D721Med (cell line): Measurements from ENCODE around the gene SLC39A11.
"Not testable (repeated sequence)": the region's sequence is repeated elsewhere in the genome, so short reads cannot be mapped to it uniquely, and the experiment has no call there.

Experiments used
- DNase-seq: peaks from one replicate; pipeline ENCODE4 v3.0.0; 2011; ENCODE audit warnings: low spot score; ENCODE audit not compliant: insufficient read length
- FAIRE-seq: peaks from 2 replicates; lab custom pipeline; 2011; peaks lifted over from hg19 to GRCh38; lab: Jason Lieb, UNC
- TF ChIP-seq, protein P1 (sequence below): IDR thresholded peaks from 2 replicates; pipeline ENCODE4 v1.5.1; 2012; ENCODE audit warnings: mild to moderate bottlenecking, control low read depth; ENCODE audit not compliant: insufficient read depth; ENCODE audit errors: missing control alignments

SLC39A11 gene

DNA sequence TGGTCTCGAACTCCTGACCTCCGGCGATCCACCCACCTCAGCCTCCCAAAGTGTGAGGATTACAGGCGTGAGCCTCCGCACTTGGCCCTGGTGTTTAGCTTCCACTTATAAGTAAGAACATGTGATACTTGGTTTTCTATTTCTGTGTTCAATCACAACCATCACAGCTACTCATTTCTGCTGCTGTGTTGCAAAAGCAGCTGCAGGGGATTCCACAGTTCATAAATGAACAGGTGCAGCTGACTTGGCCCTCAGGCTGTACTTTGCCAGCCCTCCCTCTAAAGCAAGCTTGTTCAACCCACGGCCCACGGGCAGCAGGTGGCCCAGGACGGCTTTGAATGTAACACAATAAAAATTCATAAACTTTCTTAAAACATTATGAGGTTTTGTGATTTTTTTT, 79.2 kb downstream of the SLC39A11 start:
- DNase-seq: no peak
- FAIRE-seq: no peak
- TF ChIP-seq, protein P1, sequence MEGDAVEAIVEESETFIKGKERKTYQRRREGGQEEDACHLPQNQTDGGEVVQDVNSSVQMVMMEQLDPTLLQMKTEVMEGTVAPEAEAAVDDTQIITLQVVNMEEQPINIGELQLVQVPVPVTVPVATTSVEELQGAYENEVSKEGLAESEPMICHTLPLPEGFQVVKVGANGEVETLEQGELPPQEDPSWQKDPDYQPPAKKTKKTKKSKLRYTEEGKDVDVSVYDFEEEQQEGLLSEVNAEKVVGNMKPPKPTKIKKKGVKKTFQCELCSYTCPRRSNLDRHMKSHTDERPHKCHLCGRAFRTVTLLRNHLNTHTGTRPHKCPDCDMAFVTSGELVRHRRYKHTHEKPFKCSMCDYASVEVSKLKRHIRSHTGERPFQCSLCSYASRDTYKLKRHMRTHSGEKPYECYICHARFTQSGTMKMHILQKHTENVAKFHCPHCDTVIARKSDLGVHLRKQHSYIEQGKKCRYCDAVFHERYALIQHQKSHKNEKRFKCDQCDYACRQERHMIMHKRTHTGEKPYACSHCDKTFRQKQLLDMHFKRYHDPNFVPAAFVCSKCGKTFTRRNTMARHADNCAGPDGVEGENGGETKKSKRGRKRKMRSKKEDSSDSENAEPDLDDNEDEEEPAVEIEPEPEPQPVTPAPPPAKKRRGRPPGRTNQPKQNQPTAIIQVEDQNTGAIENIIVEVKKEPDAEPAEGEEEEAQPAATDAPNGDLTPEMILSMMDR: no peak

DNA sequence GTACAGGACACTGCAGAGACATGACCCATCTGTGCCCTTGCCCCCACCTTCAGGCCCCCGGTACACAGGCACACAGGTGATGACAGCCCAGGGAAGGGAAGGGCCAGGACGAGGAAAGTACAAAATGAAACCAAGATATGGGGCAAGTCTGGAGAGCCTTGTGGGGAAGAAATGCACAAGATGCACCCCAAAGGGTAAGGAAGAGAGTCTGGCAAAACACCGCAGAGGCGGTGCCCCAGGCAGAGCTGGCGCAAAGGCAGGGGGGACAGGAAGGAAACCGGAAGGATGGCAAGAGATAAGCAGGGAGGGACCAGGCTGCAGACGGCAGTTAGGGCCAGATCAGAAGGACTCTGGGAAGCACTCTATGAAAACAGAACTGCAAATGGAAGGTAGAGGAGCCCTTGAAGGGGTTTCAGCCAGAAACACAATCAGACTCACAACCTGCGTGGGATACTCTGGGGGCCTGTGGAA, 81.4 kb downstream of the SLC39A11 start:
- TF ChIP-seq, protein P1: no peak
- FAIRE-seq: no peak
- DNase-seq: no peak

DNA sequence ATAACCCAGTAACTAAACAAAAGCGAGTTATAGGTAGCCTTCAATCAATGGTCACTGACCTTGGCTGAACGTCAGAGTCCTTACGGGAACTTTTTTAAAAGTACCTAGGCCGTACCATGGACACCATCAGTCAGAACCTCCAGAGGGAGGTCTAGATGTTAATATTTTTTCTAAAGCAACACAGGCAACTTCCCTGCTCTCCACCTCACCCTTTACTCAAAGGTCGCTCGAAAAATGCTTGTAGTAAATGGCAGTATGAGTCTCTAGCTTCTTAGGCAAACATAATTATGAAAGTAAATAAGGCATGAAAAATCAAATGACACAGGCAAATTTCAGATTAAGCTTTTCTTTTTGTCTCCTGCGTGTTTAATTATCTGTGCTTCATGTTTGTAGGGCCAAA, 82.1 kb downstream of the SLC39A11 start:
- TF ChIP-seq, protein P1: no peak
- no peak for DNase-seq
- FAIRE-seq: no peak

DNA sequence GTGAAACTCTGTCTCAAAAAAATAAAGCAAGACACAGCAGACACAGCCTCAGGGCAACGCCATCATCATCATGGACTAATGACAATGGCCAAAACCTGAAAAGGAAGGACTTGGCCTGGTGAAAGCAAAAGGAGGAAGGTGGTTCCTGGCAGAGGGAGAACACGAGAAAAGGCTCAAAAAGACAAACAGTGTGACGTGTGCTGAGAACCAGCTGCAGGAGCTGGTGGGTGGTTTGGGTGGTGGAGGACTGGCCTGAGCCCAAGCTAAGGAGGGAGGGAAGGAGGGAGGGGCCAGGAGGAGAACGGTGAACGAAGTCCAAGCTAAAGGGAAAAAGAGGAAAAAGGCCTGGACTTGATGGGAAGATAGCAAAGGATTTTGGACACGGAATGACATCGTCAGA, 85.1 kb downstream of the SLC39A11 start:
- DNase-seq: no peak
- no peak for FAIRE-seq
- TF ChIP-seq, protein P1: no peak

DNA sequence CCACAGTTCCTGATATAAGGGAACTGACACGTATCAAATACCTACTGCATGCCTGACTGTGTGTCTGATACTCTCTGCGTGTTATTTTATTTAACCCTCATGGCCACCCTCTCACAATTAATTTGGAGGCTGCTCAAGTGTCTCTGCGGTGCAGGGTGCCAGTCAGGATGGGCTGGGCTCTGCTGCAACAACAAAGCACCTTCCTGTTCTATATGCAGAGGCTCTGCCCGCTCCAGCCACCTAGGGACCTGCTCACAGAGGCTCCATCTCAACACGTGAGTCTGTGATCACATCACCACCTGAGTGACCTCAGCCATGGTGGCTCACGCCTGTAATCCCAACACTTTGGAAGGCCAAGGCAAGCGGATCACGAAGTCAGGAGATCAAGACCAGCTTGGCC, 87.1 kb downstream of the SLC39A11 start:
- TF ChIP-seq, protein P1: no peak
- no peak for DNase-seq
- FAIRE-seq: no peak

DNA sequence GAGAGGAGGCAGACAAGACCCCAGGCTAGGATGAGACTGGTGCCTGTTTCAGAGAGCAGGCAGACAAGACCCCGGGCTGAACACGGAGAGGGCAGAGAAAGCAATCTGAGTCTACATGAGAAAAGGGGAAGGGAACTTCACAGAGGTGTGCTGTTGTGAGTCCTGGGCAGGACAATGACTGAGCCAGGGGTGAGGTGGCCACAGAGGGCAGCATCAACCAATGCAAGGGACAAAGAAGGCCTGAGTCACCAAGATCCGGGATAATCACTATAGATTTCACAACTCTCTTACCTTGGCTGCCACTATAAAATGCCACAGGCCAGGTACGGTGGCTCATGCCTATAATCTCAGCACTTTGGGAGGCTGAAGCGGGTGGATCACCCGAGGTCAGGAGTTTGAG, 89.0 kb downstream of the SLC39A11 start:
- FAIRE-seq (no peak), DNase-seq (no peak)
- TF ChIP-seq, protein P1: no peak

DNA sequence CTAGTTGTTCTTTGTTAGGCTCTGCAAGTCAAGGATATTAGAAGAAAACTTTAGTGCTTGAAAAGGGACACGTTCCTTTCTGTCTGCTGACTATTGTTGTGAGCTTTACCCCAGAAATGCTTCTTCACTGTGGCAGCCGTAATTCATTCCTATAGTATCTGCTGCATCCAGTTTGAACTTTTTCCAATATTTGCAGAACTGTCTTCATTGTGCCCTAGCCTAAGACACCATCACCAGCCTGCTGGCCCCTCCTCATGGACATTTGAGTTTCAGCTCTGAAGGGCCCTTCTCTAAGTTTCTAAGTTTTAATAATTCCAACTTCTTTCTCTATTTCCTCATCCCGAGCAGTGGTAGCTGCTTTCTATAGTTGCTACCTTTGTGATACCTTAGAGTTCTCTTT, 91.7 kb downstream of the SLC39A11 start:
- DNase-seq (no peak), FAIRE-seq (no peak)
- TF ChIP-seq, protein P1: no peak

DNA sequence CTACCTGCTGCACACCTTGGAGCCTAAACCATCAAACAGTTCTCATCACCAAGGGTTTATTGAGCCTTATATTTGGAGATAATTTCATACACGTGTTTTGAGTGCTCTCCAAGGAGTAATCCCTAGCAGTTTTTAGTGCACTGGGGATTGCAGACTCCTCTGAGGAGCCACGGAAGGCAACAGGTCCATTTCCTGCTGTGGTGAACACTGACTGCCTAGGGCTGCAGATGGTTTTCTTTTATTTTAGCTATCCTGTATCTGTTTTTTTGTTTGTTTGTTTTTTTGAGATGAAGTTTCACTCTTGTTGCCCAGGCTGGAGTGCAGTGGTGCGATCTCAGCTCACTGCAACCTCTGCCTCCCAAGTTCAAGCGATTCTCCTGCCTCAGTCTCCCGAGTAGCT, 93.0 kb downstream of the SLC39A11 start:
- not testable (repeated sequence) for FAIRE-seq

More for the DNA sequence above, 93.0 kb downstream of the SLC39A11 start:
- DNase-seq: not testable (repeated sequence)
